Measurements from ENCODE around the gene ZNF473. TPM values are rescaled to one million over a fixed set of nuclear protein-coding genes. Genes with fewer than 3 reads are reported as not detected.

The ZNF473 gene
- total and polyA plus RNA-seq, 2 of the 13 experiments (the other 11 are each of a cell fraction or from before 2014, with no cell fraction given), result 5.8 to 11.9 TPM

DNA sequence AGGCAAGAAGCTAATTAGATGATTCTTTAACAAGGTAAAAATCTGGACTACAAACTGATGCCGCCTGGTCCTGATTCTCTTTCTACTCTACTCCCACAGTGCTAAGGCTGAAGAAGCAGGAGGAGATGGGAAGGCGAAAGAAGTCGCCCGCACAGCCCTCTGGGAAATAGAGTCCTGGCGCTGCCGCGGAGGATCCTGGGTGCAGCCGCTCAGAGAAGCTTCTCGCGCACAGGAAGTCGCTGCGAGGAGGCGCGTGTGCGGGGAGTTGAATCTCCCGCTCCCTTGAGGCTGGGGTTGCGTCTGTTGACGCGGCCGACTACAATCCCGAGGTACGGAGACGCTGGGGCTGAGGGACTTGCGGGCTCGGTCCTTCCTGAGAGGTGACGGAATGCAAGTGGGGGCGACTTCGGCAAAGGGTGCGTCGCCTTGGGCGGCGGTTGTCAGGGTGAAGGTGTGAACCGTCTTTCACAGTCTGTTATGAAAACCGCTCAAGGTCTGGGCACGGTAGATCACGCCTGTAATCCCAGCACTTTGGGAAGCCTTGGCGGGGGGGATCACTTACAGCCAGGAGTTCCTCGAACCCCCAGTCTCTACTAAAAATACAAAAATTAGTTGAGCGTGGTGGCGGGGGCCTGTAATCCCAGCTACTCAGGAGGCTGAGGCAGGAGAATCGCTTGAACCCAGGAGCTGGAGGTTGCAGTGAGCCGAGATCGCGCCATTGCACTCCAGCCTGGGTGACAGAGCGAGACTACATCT, at the start of gene ZNF473 (continued):
- TF ChIP-seq MLXIP (CRISPR knock-in tag; IDR thresholded peaks at IDR 0.05; ENCODE audit: borderline replicate concordance) (peak; percentile 93), ZNF629 (CRISPR knock-in tag; conservative IDR thresholded peaks at IDR 0.05) (peak; percentile 53; the same call in 1 of the 2 replicates), BHLHE40 (IDR thresholded peaks at IDR 0.05; ENCODE audit: low read length) (peak; percentile 46; the same call in 1 of the 2 replicates), ZNF326 (CRISPR knock-in tag; IDR thresholded peaks at IDR 0.05; ENCODE audit: borderline replicate concordance) (no peak), POLR2AphosphoS5 (IDR thresholded peaks at IDR 0.05; ENCODE audit: low read depth, low read length) (peak; percentile 90), IKZF4 (CRISPR knock-in tag; IDR thresholded peaks at IDR 0.05; ENCODE audit: borderline replicate concordance, low read depth, not compliant biosample characterization) (peak; percentile 85), ZBTB42 (CRISPR knock-in tag; IDR thresholded peaks at IDR 0.05) (peak; percentile 93; the same call in 1 of the 2 replicates), KDM6A (CRISPR knock-in tag; IDR thresholded peaks at IDR 0.05; ENCODE audit: low read depth) (0 out of 2 replicates have a peak, but pooled peaks have one; percentile 36)
- TF ChIP-seq, protein P1, sequence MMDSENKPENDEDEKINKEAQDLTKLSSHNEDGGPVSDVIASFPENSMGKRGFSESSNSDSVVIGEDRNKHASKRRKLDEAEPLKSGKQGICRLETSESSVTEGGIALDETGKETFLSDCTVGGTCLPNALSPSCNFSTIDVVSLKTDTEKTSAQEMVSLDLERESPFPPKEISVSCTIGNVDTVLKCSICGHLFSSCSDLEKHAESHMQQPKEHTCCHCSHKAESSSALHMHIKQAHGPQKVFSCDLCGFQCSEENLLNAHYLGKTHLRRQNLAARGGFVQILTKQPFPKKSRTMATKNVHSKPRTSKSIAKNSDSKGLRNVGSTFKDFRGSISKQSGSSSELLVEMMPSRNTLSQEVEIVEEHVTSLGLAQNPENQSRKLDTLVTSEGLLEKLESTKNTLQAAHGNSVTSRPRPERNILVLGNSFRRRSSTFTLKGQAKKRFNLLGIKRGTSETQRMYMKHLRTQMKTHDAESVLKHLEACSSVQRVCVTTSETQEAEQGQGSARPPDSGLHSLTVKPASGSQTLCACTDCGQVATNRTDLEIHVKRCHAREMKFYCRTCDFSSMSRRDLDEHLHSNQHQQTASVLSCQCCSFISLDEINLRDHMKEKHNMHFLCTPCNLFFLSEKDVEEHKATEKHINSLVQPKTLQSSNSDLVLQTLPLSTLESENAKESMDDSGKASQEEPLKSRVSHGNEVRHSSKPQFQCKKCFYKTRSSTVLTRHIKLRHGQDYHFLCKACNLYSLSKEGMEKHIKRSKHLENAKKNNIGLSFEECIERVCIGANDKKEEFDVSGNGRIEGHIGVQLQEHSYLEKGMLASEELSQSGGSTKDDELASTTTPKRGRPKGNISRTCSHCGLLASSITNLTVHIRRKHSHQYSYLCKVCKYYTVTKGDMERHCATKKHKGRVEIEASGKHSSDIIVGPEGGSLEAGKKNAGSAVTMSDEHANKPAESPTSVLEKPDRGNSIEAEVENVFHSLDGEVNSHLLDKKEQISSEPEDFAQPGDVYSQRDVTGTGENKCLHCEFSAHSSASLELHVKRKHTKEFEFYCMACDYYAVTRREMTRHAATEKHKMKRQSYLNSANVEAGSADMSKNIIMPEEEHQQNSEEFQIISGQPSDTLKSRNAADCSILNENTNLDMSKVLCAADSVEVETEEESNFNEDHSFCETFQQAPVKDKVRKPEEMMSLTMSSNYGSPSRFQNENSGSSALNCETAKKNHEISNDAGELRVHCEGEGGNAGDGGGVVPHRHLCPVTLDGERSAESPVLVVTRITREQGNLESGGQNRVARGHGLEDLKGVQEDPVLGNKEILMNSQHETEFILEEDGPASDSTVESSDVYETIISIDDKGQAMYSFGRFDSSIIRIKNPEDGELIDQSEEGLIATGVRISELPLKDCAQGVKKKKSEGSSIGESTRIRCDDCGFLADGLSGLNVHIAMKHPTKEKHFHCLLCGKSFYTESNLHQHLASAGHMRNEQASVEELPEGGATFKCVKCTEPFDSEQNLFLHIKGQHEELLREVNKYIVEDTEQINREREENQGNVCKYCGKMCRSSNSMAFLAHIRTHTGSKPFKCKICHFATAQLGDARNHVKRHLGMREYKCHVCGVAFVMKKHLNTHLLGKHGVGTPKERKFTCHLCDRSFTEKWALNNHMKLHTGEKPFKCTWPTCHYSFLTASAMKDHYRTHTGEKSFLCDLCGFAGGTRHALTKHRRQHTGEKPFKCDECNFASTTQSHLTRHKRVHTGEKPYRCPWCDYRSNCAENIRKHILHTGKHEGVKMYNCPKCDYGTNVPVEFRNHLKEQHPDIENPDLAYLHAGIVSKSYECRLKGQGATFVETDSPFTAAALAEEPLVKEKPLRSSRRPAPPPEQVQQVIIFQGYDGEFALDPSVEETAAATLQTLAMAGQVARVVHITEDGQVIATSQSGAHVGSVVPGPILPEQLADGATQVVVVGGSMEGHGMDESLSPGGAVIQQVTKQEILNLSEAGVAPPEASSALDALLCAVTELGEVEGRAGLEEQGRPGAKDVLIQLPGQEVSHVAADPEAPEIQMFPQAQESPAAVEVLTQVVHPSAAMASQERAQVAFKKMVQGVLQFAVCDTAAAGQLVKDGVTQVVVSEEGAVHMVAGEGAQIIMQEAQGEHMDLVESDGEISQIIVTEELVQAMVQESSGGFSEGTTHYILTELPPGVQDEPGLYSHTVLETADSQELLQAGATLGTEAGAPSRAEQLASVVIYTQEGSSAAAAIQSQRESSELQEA (CRISPR knock-in tag; IDR thresholded peaks at IDR 0.05; ENCODE audit: not compliant biosample characterization), result peak; percentile 94
- TF ChIP-seq, protein P2, sequence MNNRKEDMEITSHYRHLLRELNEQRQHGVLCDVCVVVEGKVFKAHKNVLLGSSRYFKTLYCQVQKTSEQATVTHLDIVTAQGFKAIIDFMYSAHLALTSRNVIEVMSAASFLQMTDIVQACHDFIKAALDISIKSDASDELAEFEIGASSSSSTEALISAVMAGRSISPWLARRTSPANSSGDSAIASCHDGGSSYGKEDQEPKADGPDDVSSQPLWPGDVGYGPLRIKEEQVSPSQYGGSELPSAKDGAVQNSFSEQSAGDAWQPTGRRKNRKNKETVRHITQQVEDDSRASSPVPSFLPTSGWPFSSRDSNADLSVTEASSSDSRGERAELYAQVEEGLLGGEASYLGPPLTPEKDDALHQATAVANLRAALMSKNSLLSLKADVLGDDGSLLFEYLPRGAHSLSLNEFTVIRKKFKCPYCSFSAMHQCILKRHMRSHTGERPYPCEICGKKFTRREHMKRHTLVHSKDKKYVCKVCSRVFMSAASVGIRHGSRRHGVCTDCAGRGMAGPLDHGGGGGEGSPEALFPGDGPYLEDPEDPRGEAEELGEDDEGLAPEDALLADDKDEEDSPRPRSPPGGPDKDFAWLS (CRISPR knock-in tag; IDR thresholded peaks at IDR 0.05; ENCODE audit: borderline replicate concordance), result no peak; the same call in 1 of the 2 replicates
- TF ChIP-seq, protein P3, sequence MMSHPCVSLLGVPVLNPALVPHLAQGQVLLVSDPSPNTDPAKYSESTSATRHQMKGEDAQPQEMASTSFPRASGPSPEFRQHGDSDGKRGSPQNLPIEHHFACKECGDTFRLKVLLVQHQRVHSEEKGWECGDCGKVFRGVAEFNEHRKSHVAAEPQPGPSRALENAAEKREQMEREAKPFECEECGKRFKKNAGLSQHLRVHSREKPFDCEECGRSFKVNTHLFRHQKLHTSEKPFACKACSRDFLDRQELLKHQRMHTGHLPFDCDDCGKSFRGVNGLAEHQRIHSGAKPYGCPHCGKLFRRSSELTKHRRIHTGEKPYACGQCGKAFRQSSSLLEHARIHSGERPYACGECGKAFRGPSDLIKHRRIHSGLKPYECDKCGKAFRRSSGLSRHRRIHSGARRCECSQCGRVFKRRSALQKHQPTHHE (CRISPR knock-in tag; IDR thresholded peaks at IDR 0.05; ENCODE audit: borderline replicate concordance), result peak; percentile 91; the same call in 1 of the 2 replicates
- TF ChIP-seq, protein P4, sequence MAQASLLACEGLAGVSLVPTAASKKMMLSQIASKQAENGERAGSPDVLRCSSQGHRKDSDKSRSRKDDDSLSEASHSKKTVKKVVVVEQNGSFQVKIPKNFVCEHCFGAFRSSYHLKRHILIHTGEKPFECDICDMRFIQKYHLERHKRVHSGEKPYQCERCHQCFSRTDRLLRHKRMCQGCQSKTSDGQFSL (CRISPR knock-in tag; IDR thresholded peaks at IDR 0.05), result 0 out of 2 replicates have a peak, but pooled peaks have one; percentile 68
